Colonic mucosa (tissue), 4 donors: ENCODE results near the gene ZNF174. TPM values are rescaled to one million over a fixed set of nuclear protein-coding genes. Genes with fewer than 3 reads are reported as not detected.

Experiments
- DNase-seq: peaks from one replicate; pipeline ENCODE4 v3.0.0-alpha.2; 2020
- H3K27ac ChIP-seq: fragments of 200-600 bp; one replicate; pipeline ENCODE4 v1.8.0; 2021
- H3K27me3 ChIP-seq: fragments of 200-600 bp; one replicate; pipeline ENCODE4 v1.8.0; 2021
- H3K36me3 ChIP-seq: fragments of 200-600 bp; one replicate; pipeline ENCODE4 v1.8.0; 2021
- H3K4me1 ChIP-seq: fragments of 200-600 bp; one replicate; pipeline ENCODE4 v1.8.0; 2021; ENCODE audit warnings: mild to moderate bottlenecking
- H3K4me3 ChIP-seq: fragments of 200-600 bp; one replicate; pipeline ENCODE4 v1.8.0; 2021
- H3K9ac ChIP-seq, 2 donors: one replicate each; pipeline ENCODE4 v1.7.0; 2013; ENCODE audit warnings: control low read depth in 2 of 2, low read depth in 2 of 2, low read length in 2 of 2
- H3K9me3 ChIP-seq: fragments of 200-600 bp; one replicate; pipeline ENCODE4 v1.8.0; 2021
- CTCF ChIP-seq: fragments of 200-600 bp; IDR thresholded peaks from one replicate; pipeline ENCODE4 v1.8.0; 2022; ENCODE audit warnings: antibody characterized with exemption, mild to moderate bottlenecking
- intact Hi-C: fragments of 100-400 bp; cut with DNase I; formaldehyde crosslinking; loops from one replicate; pipeline ENCODE4 v1.14.1; 2022
- total RNA-seq, 2 donors: library from RNA; stranded (reverse); fragmentation: NEBNext Ultra II Directional in 1 of 2; extraction: Animal tissue kit (Norgen Biotek cat#: 25700) in 1 of 2; gene quantifications; one replicate each; pipeline ENCODE4 v1.2.1, GENCODE V29; 2021
- donor health status: healthy.
- donor health status: DM: no; HTN: no; CAD: no.
- donor health status: DM: no; HTN: no; CAD: no.

Gene ZNF174
- total RNA-seq, 2 donors from 2014 or later: 6.7 to 6.8 TPM

DNA sequence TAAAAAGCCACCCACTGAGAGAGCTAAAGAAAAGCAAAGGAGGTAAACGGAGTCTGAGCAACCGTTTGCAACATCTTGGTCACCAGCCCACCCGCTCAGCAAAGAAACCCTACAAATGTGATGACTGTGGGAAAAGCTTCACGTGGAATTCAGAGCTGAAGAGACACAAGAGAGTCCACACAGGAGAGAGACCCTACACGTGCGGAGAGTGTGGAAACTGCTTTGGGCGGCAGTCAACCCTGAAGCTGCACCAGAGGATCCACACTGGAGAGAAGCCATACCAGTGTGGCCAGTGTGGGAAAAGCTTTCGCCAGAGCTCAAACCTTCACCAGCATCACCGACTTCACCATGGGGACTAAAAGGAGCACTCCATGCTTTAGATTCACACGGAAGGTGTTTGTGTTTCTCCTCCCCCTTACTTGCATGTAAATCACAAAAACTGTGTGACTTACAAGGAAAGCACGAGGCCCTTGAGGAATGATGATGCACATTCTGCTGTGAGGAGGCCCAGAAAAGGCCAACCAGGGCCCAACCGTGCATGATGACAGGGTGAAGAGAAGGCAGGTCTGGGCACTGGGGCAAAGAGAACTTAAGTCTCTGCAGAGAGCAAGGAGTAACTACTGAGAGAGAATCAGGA is 7.7 kb downstream of the ZNF174 start:
- intact Hi-C loops: no loop called here
- Histone ChIP-seq H3K4me1 (no peaks in the 10 kb centered on the region), H3K9me3 (peaks cover 15% of the 10 kb centered on the region), H3K4me3 (no peak overlapping the region), H3K9ac (no peak overlapping the region), H3K27ac (no peak overlapping the region), H3K27me3 (no peaks in the 10 kb centered on the region), H3K36me3 (peaks cover 17% of the 10 kb centered on the region)
- DNase-seq: no peak
- no peak for TF ChIP-seq CTCF

DNA sequence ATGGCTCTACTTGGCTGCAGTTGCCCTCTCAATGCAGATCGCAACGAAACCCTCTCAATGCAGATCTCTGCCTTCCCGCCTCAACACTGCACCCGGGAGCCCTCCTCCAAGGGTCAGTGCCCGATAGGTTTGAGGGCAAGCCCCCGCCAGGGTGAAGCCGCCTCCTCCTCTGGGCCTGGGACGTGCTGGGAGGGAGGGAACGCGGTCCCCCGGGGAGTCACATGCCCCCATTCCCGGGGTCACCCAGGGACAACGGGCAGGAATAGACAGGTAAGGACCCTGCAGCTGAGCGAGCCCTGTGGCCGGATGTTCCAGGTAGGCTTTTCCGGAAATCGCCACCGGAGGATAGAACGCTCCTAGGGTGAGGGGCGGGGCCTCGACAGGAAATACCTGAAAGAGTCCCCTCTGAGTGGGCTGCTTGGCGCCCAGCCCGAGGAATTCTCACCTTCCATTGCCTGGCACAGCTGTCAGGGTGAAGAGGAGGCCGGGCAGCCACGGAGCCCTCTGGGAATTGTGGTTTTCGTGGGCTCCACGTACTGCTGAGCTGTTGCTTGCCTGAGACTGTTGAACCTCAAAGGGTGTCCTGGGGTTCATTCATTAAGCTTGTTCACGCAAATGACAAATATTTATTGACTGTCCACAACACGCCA is 12.8 kb downstream of the ZNF174 start:
- Histone ChIP-seq H3K9me3 (peaks cover 5% of the 10 kb centered on the region), H3K4me1 (no peaks in the 10 kb centered on the region), H3K9ac (no peak overlapping the region), H3K36me3 (peaks cover 3% of the 10 kb centered on the region), H3K27me3 (no peaks in the 10 kb centered on the region), H3K27ac (no peak overlapping the region), H3K4me3 (no peak overlapping the region)
- intact Hi-C loops: no loop called here
- DNase-seq: no peak
- no peak for TF ChIP-seq CTCF

DNA sequence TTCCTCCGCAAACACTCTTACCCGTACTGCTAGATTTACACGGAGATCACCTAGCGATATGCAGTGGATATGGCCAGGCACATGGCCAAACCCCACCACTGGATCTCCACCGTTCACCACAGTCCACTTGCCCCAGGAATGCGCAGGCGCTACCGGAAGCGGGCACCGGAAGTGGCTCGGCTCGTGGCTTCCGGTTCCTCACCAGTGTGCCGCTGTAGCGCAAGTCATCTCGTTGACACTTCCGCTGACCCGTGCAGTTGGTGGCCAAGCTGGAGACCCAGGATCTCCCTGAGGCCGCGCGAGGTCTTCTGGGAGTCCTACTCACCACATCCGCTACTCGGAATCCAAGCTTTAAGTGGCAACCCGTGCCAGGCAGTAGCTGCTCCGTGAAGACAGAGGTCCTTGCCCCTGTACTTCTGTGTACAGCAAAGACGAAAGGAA is 30.8 kb downstream of the ZNF174 start:
- Histone ChIP-seq H3K9me3 (no peaks in the 10 kb centered on the region), H3K4me3 (no peak overlapping the region), H3K27me3 (no peaks in the 10 kb centered on the region), H3K4me1 (no peaks in the 10 kb centered on the region), H3K27ac (no peak overlapping the region), H3K9ac (no peak overlapping the region), H3K36me3 (no peaks in the 10 kb centered on the region)
- intact Hi-C loops: no loop called here
- DNase-seq: peak; percentile 55
- TF ChIP-seq CTCF: no peak

GRCh38 chr16:3434373-3434772 is 33.4 kb downstream of the ZNF174 start:
- no peak overlapping the region for H3K4me3 ChIP-seq
- no peak for DNase-seq
- H3K4me1 ChIP-seq: no peaks in the 10 kb centered on the region
- no peaks in the 10 kb centered on the region for H3K27me3 ChIP-seq
- no peak overlapping the region for H3K9ac ChIP-seq
- H3K36me3 ChIP-seq: no peaks in the 10 kb centered on the region
- no peaks in the 10 kb centered on the region for H3K9me3 ChIP-seq
- H3K27ac ChIP-seq: no peak overlapping the region
- no peak for TF ChIP-seq CTCF
- intact Hi-C loops: no loop called here

- Histone ChIP-seq H3K27ac (no peak overlapping the region), H3K27me3 (no peaks in the 10 kb centered on the region), H3K4me1 (no peaks in the 10 kb centered on the region), H3K9me3 (no peaks in the 10 kb centered on the region), H3K9ac (no peak overlapping the region), H3K4me3 (no peak overlapping the region), H3K36me3 (no peaks in the 10 kb centered on the region)
- DNase-seq: no peak
- intact Hi-C loops: loop anchor here (10.0 kb wide), 1 partner anchor 55 kb away; the partner anchor contains the start of gene C16orf90
- TF ChIP-seq CTCF: no peak
These were observed 38.6 kb downstream of the ZNF174 start for GRCh38 chr16:3439637-3440036.
